Activated CD8-positive, alpha-beta memory T cell treated with anti-CD3 and anti-CD28 coated beads, Interleukin-2, amount 10 ng/mL, durations not matched to agents 7 days and 5 days (primary cell): ENCODE results near the gene IL17REL. TPM values are rescaled to one million over a fixed set of nuclear protein-coding genes. Genes with fewer than 3 reads are reported as not detected.

Experiments used
- ATAC-seq: fragments of 150-1000 bp; cut with Tn5 transposase; one replicate; pipeline ENCODE4 v1.10.0; 2021; ENCODE audit warnings: moderate library complexity
- CTCF ChIA-PET: fragments of 350-600 bp; sonication (Branson Sonifier 250); formaldehyde crosslinking; loops from one replicate; lab custom pipeline; 2021; ENCODE audit warnings: antibody characterized with exemption; lab: Charles Lee
- DNase-seq: peaks from one replicate; pipeline ENCODE4 v3.0.0-alpha.2; 2020
- H3K27ac Mint-ChIP-seq: one replicate; pipeline ENCODE4 v1.8.0; 2021; ENCODE audit warnings: mild to moderate bottlenecking, mixed read lengths
- H3K27me3 Mint-ChIP-seq: one replicate; pipeline ENCODE4 v1.8.0; 2021; ENCODE audit warnings: mixed read lengths
- H3K36me3 Mint-ChIP-seq: one replicate; pipeline ENCODE4 v1.8.0; 2021; ENCODE audit warnings: mild to moderate bottlenecking, mixed read lengths
- H3K4me1 Mint-ChIP-seq: one replicate; pipeline ENCODE4 v1.8.0; 2021; ENCODE audit warnings: mixed read lengths
- H3K4me3 Mint-ChIP-seq: one replicate; pipeline ENCODE4 v1.8.0; 2021; ENCODE audit warnings: mild to moderate bottlenecking, moderate library complexity, mixed read lengths
- H3K9me3 Mint-ChIP-seq: one replicate; pipeline ENCODE4 v1.8.0; 2022; ENCODE audit warnings: low read depth, mixed read lengths
- total RNA-seq, 2 experiments: library from RNA; stranded (reverse); gene quantifications; one replicate each; pipeline ENCODE4 v1.2.3, GENCODE V29; 2021

Gene IL17REL
- total RNA-seq, 2 experiments from 2014 or later, result 0.05 TPM; not detected in 1

- Mint-ChIP-seq H3K36me3 (no peaks in the 10 kb centered on the region), H3K4me1 (peaks cover 8% of the 10 kb centered on the region), H3K4me3 (no peak overlapping the region), H3K27ac (no peak overlapping the region), H3K27me3 (peaks cover 21% of the 10 kb centered on the region), H3K9me3 (no peaks in the 10 kb centered on the region)
- no peak for ATAC-seq
- CTCF ChIA-PET, result no interaction called here
- DNase-seq, result no peak
Observed at GRCh38 chr22:50039669-50040443, 27.3 kb upstream of the IL17REL start.

- DNase-seq (no peak), ATAC-seq (no peak)
- H3K27ac Mint-ChIP-seq, result no peak overlapping the region
- CTCF ChIA-PET, result no interaction called here
- peaks cover 10% of the 10 kb centered on the region for H3K4me1 Mint-ChIP-seq
- no peak overlapping the region for H3K4me3 Mint-ChIP-seq
- no peaks in the 10 kb centered on the region for H3K36me3 Mint-ChIP-seq
- peaks cover 3% of the 10 kb centered on the region for H3K27me3 Mint-ChIP-seq
- H3K9me3 Mint-ChIP-seq, result no peaks in the 10 kb centered on the region
Observed at GRCh38 chr22:50035976-50036724, 23.6 kb upstream of the IL17REL start.

GRCh38 chr22:50035131-50035881 is 22.7 kb upstream of the IL17REL start:
- no peaks in the 10 kb centered on the region for H3K9me3 Mint-ChIP-seq
- CTCF ChIA-PET, result interaction anchor here (1.2 kb wide), 1 partner anchor 268 kb away, joined by 4 read pairs; no protein-coding TSS in a partner anchor
- H3K36me3 Mint-ChIP-seq, result no peaks in the 10 kb centered on the region
- H3K4me3 Mint-ChIP-seq, result no peak overlapping the region
- peaks cover 10% of the 10 kb centered on the region for H3K4me1 Mint-ChIP-seq
- ATAC-seq (no peak), DNase-seq (no peak)
- no peak overlapping the region for H3K27ac Mint-ChIP-seq
- peaks cover 2% of the 10 kb centered on the region for H3K27me3 Mint-ChIP-seq

- no peak for ATAC-seq
- CTCF ChIA-PET, result interaction anchor here (1.2 kb wide), 2 partner anchors 267 kb away, joined by 3 to 4 read pairs; no protein-coding TSS in a partner anchor
Observed at GRCh38 chr22:50034126-50035081, 21.8 kb upstream of the IL17REL start.

GRCh38 chr22:50032941-50033601 is 20.5 kb upstream of the IL17REL start:
- Mint-ChIP-seq H3K36me3 (no peaks in the 10 kb centered on the region), H3K27ac (no peak overlapping the region), H3K4me3 (no peak overlapping the region), H3K4me1 (peaks cover 10% of the 10 kb centered on the region), H3K27me3 (no peaks in the 10 kb centered on the region), H3K9me3 (no peaks in the 10 kb centered on the region)
- CTCF ChIA-PET, result interaction anchor here (1.2 kb wide), 1 partner anchor 266 kb away, joined by 3 read pairs; no protein-coding TSS in a partner anchor
- no peak for DNase-seq
- no peak for ATAC-seq

More at GRCh38 chr22:50034126-50035081, 21.8 kb upstream of the IL17REL start:
- Mint-ChIP-seq H3K4me1 (peaks cover 10% of the 10 kb centered on the region), H3K9me3 (no peaks in the 10 kb centered on the region), H3K27me3 (peaks cover 2% of the 10 kb centered on the region), H3K4me3 (no peak overlapping the region), H3K27ac (no peak overlapping the region), H3K36me3 (no peaks in the 10 kb centered on the region)
- DNase-seq, result peak; percentile 61

- Mint-ChIP-seq H3K4me1 (peaks cover 12% of the 10 kb centered on the region), H3K27me3 (peaks cover 5% of the 10 kb centered on the region), H3K27ac (no peak overlapping the region), H3K36me3 (no peaks in the 10 kb centered on the region), H3K4me3 (no peak overlapping the region), H3K9me3 (no peaks in the 10 kb centered on the region)
- DNase-seq, result no peak
- no peak for ATAC-seq
- CTCF ChIA-PET, result interaction anchor here (1.3 to 3.1 kb wide), 4 partner anchors 38 to 265 kb away, joined by 4 to 38 read pairs (median 9); no protein-coding TSS in a partner anchor
Observed at GRCh38 chr22:50032109-50032871, 19.7 kb upstream of the IL17REL start.

- DNase-seq (no peak), ATAC-seq (no peak)
- H3K27me3 Mint-ChIP-seq, result peaks cover 5% of the 10 kb centered on the region
- H3K9me3 Mint-ChIP-seq, result no peaks in the 10 kb centered on the region
- H3K4me1 Mint-ChIP-seq, result peaks cover 12% of the 10 kb centered on the region
- no peak overlapping the region for H3K4me3 Mint-ChIP-seq
- H3K36me3 Mint-ChIP-seq, result no peaks in the 10 kb centered on the region
- H3K27ac Mint-ChIP-seq, result no peak overlapping the region
- CTCF ChIA-PET, result interaction anchor here (0.8 to 3.1 kb wide), 15 partner anchors 14 to 268 kb away, joined by 3 to 38 read pairs (median 5); no protein-coding TSS in a partner anchor
Observed at GRCh38 chr22:50031189-50032091, 18.9 kb upstream of the IL17REL start.

GRCh38 chr22:50030297-50031188 is 18.0 kb upstream of the IL17REL start:
- Mint-ChIP-seq H3K36me3 (no peaks in the 10 kb centered on the region), H3K27ac (no peak overlapping the region), H3K9me3 (no peaks in the 10 kb centered on the region), H3K27me3 (peaks cover 5% of the 10 kb centered on the region), H3K4me1 (peaks cover 12% of the 10 kb centered on the region), H3K4me3 (no peak overlapping the region)
- ATAC-seq, result peak; percentile 96
- CTCF ChIA-PET, result interaction anchor here (0.6 to 3.1 kb wide), 38 partner anchors 8 to 290 kb away, joined by 3 to 48 read pairs (median 4); partner anchors contain the start of genes ALG12, CRELD2 and MLC1
- peak; percentile 86 for DNase-seq

GRCh38 chr22:50027639-50028537 is 15.3 kb upstream of the IL17REL start:
- no peak overlapping the region for H3K27ac Mint-ChIP-seq
- ATAC-seq, result no peak
- H3K36me3 Mint-ChIP-seq, result no peaks in the 10 kb centered on the region
- H3K4me3 Mint-ChIP-seq, result no peak overlapping the region
- H3K4me1 Mint-ChIP-seq, result peaks cover 5% of the 10 kb centered on the region
- CTCF ChIA-PET, result interaction anchor here (1.2 to 2.3 kb wide), 2 partner anchors 97 to 260 kb away, joined by 3 to 15 read pairs; no protein-coding TSS in a partner anchor
- no peaks in the 10 kb centered on the region for H3K9me3 Mint-ChIP-seq
- H3K27me3 Mint-ChIP-seq, result peaks cover 14% of the 10 kb centered on the region
- no peak for DNase-seq
